Measurements from ENCODE around the gene THOC3.
"Not testable (repeated sequence)": the region's sequence is repeated elsewhere in the genome, so short reads cannot be mapped to it uniquely, and the experiment has no call there.

DNA sequence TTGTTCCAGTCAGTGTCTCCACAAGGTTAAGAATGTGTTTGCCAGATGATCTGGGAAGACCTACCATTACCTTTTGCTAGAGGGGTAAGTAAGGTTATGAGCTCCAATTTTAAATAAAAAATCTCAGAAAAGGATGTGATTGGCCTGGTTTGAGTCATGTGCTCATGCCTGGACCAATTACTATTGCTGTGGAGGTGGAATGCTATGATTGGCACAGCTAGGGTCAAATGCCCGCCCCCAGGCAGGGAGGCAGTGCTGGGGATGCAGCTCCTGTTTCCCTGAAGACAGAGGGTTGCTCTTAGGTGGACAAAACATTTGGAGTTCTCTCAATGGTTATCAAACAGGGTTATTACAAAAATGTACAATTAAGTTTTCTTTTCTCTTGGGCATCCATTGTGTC lies 29.6 kb downstream of the THOC3 start:
- not testable (repeated sequence) for TF ChIP-seq ARNTL (CRISPR knock-in tag; IDR thresholded peaks at IDR 0.05; ENCODE audit: borderline replicate concordance, low read depth); ZNF70 (CRISPR knock-in tag; IDR thresholded peaks at IDR 0.05); ZFP3 (CRISPR knock-in tag; IDR thresholded peaks at IDR 0.05); ZNF8 (CRISPR knock-in tag; IDR thresholded peaks at IDR 0.05); CSDC2 (CRISPR knock-in tag; IDR thresholded peaks at IDR 0.05); GLIS3 (CRISPR knock-in tag; IDR thresholded peaks at IDR 0.05); TOX (CRISPR knock-in tag; IDR thresholded peaks at IDR 0.05; ENCODE audit: borderline replicate concordance)
- TF ChIP-seq, protein P1, sequence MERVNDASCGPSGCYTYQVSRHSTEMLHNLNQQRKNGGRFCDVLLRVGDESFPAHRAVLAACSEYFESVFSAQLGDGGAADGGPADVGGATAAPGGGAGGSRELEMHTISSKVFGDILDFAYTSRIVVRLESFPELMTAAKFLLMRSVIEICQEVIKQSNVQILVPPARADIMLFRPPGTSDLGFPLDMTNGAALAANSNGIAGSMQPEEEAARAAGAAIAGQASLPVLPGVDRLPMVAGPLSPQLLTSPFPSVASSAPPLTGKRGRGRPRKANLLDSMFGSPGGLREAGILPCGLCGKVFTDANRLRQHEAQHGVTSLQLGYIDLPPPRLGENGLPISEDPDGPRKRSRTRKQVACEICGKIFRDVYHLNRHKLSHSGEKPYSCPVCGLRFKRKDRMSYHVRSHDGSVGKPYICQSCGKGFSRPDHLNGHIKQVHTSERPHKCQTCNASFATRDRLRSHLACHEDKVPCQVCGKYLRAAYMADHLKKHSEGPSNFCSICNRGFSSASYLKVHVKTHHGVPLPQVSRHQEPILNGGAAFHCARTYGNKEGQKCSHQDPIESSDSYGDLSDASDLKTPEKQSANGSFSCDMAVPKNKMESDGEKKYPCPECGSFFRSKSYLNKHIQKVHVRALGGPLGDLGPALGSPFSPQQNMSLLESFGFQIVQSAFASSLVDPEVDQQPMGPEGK (CRISPR knock-in tag; IDR thresholded peaks at IDR 0.05; ENCODE audit: borderline replicate concordance) = not testable (repeated sequence)
- TF ChIP-seq, protein P2, sequence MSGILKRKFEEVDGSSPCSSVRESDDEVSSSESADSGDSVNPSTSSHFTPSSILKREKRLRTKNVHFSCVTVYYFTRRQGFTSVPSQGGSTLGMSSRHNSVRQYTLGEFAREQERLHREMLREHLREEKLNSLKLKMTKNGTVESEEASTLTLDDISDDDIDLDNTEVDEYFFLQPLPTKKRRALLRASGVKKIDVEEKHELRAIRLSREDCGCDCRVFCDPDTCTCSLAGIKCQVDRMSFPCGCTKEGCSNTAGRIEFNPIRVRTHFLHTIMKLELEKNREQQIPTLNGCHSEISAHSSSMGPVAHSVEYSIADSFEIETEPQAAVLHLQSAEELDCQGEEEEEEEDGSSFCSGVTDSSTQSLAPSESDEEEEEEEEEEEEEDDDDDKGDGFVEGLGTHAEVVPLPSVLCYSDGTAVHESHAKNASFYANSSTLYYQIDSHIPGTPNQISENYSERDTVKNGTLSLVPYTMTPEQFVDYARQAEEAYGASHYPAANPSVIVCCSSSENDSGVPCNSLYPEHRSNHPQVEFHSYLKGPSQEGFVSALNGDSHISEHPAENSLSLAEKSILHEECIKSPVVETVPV (CRISPR knock-in tag; IDR thresholded peaks at IDR 0.05) = not testable (repeated sequence)
